ENCODE data around the gene MARCHF3. TPM values are rescaled to one million over a fixed set of nuclear protein-coding genes. Genes with fewer than 3 reads are reported as not detected.

MARCHF3 gene
- total and polyA plus RNA-seq, 10 of the 15 experiments (the other 5 are each of a cell fraction or from before 2014, with no cell fraction given): 3.6 to 24.1 (median 11.3) TPM

DNA sequence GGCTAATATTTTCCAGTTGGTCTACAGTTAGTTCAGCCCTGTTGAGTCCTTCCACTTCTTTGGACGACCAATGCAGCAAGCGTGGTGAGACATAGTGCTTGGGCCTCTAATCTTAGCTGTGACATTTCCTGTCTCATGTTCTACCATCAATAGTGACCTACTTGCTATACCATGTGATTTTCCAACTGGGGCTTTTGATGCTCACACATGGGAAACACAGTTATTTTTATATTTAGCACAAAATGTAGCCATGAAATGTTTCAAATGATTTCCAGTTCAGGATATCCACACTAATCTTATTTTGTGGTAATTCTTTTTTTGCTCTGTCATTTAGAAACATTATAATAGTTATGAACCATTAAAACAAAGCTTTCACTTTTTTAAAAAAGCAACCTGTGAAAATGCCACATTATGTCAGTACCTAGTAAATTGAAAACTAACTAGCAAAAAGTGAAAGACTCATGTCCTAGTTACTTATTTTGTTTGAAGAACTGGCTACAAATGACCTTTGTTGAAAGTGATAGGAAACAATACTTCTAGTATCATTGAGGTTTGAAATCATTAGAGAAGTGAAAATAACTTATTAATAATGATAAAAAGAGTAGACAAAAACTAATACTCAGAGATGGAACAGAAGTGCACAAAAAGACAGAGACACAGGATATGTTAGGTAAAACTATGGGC, 18.3 kb downstream of the MARCHF3 start (continued):
- TF ChIP-seq, protein P1, sequence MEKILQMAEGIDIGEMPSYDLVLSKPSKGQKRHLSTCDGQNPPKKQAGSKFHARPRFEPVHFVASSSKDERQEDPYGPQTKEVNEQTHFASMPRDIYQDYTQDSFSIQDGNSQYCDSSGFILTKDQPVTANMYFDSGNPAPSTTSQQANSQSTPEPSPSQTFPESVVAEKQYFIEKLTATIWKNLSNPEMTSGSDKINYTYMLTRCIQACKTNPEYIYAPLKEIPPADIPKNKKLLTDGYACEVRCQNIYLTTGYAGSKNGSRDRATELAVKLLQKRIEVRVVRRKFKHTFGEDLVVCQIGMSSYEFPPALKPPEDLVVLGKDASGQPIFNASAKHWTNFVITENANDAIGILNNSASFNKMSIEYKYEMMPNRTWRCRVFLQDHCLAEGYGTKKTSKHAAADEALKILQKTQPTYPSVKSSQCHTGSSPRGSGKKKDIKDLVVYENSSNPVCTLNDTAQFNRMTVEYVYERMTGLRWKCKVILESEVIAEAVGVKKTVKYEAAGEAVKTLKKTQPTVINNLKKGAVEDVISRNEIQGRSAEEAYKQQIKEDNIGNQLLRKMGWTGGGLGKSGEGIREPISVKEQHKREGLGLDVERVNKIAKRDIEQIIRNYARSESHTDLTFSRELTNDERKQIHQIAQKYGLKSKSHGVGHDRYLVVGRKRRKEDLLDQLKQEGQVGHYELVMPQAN (conservative IDR thresholded peaks at IDR 0.05): no peak
- TF ChIP-seq EZH2 (IDR thresholded peaks at IDR 0.05; ENCODE audit: borderline replicate concordance, control insufficient read depth, low read depth, low read length) (no peak), CREB1 (IDR thresholded peaks at IDR 0.05; ENCODE audit: low read depth) (no peak; the same call in 1 of the 2 replicates), ZNF622 (IDR thresholded peaks at IDR 0.05) (no peak), RUNX3 (IDR thresholded peaks at IDR 0.05; ENCODE audit: low read length) (peak; percentile 57; the same call in 1 of the 2 replicates), GATAD2B (conservative IDR thresholded peaks at IDR 0.05; ENCODE audit: low read depth) (0 out of 2 replicates have a peak, but pooled peaks have one; percentile 17), MXI1 (IDR thresholded peaks at IDR 0.05; ENCODE audit: low read depth, low read length) (peak; percentile 60), SREBF2 (IDR thresholded peaks at IDR 0.05; ENCODE audit: low read length) (no peak), SREBF1 (IDR thresholded peaks at IDR 0.05; ENCODE audit: low read length) (no peak), RELA (IDR thresholded peaks at IDR 0.05; ENCODE audit: borderline replicate concordance, partially characterized antibody) (no peak), NBN (IDR thresholded peaks at IDR 0.05) (peak; percentile 68; the same call in 1 of the 2 replicates), NRF1 (conservative IDR thresholded peaks at IDR 0.05; ENCODE audit: low read depth, low read length) (no peak), SUZ12 (IDR thresholded peaks at IDR 0.05; ENCODE audit: unreplicated experiment) (no peak), POLR2AphosphoS2 (IDR thresholded peaks at IDR 0.05; ENCODE audit: low read depth, low read length) (no peak), MEF2A (IDR thresholded peaks at IDR 0.05; ENCODE audit: insufficient read depth, low read depth, low read length) (peak; percentile 9; the same call in 1 of the 2 replicates), SUPT20H (IDR thresholded peaks at IDR 0.05; ENCODE audit: borderline replicate concordance, control insufficient read depth, low read depth, low read length) (no peak)
- TF ChIP-seq, protein P2, sequence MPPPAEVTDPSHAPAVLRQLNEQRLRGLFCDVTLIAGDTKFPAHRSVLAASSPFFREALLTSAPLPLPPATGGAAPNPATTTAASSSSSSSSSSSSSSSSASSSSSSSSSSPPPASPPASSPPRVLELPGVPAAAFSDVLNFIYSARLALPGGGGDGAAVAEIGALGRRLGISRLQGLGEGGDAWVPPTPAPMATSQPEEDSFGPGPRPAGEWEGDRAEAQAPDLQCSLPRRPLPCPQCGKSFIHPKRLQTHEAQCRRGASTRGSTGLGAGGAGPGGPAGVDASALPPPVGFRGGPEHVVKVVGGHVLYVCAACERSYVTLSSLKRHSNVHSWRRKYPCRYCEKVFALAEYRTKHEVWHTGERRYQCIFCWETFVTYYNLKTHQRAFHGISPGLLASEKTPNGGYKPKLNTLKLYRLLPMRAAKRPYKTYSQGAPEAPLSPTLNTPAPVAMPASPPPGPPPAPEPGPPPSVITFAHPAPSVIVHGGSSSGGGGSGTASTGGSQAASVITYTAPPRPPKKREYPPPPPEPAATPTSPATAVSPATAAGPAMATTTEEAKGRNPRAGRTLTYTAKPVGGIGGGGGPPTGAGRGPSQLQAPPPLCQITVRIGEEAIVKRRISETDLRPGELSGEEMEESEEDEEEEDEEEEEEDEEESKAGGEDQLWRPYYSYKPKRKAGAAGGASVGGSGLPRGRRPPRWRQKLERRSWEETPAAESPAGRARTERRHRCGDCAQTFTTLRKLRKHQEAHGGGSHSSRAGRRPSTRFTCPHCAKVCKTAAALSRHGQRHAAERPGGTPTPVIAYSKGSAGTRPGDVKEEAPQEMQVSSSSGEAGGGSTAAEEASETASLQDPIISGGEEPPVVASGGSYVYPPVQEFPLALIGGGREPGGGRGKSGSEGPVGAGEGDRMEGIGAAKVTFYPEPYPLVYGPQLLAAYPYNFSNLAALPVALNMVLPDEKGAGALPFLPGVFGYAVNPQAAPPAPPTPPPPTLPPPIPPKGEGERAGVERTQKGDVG (CRISPR knock-in tag; IDR thresholded peaks at IDR 0.05): no peak
- TF ChIP-seq, protein P3, sequence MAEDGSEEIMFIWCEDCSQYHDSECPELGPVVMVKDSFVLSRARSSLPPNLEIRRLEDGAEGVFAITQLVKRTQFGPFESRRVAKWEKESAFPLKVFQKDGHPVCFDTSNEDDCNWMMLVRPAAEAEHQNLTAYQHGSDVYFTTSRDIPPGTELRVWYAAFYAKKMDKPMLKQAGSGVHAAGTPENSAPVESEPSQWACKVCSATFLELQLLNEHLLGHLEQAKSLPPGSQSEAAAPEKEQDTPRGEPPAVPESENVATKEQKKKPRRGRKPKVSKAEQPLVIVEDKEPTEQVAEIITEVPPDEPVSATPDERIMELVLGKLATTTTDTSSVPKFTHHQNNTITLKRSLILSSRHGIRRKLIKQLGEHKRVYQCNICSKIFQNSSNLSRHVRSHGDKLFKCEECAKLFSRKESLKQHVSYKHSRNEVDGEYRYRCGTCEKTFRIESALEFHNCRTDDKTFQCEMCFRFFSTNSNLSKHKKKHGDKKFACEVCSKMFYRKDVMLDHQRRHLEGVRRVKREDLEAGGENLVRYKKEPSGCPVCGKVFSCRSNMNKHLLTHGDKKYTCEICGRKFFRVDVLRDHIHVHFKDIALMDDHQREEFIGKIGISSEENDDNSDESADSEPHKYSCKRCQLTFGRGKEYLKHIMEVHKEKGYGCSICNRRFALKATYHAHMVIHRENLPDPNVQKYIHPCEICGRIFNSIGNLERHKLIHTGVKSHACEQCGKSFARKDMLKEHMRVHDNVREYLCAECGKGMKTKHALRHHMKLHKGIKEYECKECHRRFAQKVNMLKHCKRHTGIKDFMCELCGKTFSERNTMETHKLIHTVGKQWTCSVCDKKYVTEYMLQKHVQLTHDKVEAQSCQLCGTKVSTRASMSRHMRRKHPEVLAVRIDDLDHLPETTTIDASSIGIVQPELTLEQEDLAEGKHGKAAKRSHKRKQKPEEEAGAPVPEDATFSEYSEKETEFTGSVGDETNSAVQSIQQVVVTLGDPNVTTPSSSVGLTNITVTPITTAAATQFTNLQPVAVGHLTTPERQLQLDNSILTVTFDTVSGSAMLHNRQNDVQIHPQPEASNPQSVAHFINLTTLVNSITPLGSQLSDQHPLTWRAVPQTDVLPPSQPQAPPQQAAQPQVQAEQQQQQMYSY (CRISPR knock-in tag; IDR thresholded peaks at IDR 0.05): 0 out of 2 replicates have a peak, but pooled peaks have one; percentile 5

All from GM12878 (cell line).